Esophagus muscularis mucosa (tissue), 4 donors: ENCODE results near the gene CAMK1D.

ENCODE experiments used
- CTCF ChIP-seq, 3 experiments: fragments of 200-600 bp in 2 of 3; fragments of 450-650 bp in 1 of 3; sonication (generic) in 2 of 3; IDR thresholded peaks; one replicate each; pipeline ENCODE4 v1.5.1; 2017 to 2019; ENCODE audit warnings: antibody characterized with exemption in 3 of 3, mild to moderate bottlenecking in 2 of 3, moderate library complexity in 1 of 3
- EP300 ChIP-seq: sonication (generic); formaldehyde crosslinking; IDR thresholded peaks from one replicate; pipeline ENCODE4 v1.6.1; 2017; ENCODE audit warnings: antibody characterized with exemption
- POLR2A ChIP-seq: fragments of 450-650 bp; IDR thresholded peaks from one replicate; pipeline ENCODE4 v1.6.1; 2017; ENCODE audit warnings: antibody characterized with exemption, moderate library complexity, mild to moderate bottlenecking, low read depth
- POLR2AphosphoS5 ChIP-seq, 2 donors: sonication (generic); formaldehyde crosslinking; IDR thresholded peaks; one replicate each; pipeline ENCODE4 v1.6.1; 2017; ENCODE audit warnings: antibody characterized with exemption in 2 of 2

DNA sequence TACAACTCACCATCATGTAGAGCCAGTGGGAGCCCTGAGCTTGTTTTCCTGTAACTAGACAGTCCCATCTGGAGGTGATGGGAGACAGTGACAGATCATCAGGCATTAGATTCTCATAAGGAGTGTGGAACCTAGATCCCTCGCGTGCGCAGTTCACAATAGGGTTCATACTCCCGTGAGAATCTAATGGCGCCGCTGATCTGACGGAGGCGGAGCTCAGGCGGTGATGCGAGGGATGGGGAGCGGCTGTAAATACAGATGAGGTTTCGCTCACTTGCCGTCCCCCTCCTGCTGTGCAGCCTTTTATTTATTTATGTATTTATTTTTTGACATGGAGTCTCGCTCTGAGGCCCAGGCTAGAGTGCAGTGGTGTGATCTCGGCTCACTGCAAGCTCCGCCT is 139.3 kb downstream of the CAMK1D start:
- TF ChIP-seq CTCF (IDR thresholded peaks at IDR 0.05), result no peak
- no peak for TF ChIP-seq POLR2A
- TF ChIP-seq EP300, result no peak
- no peak for TF ChIP-seq POLR2AphosphoS5 (IDR thresholded peaks at IDR 0.05)
